Stimulated activated CD4-positive, alpha-beta T cell treated with anti-CD3 and anti-CD28 coated beads, Interleukin-15, amount 100 ng/mL, for 24 hours (primary cell): ENCODE results near the gene BDP1.
"Not testable (repeated sequence)": the region's sequence is repeated elsewhere in the genome, so short reads cannot be mapped to it uniquely, and the experiment has no call there.

Experiments
- DNase-seq: peaks from one replicate; pipeline ENCODE4 v3.0.0-alpha.2; 2020

BDP1 gene

GRCh38 chr5:71475788-71476384 is 20.4 kb downstream of the BDP1 start:
- no peak for DNase-seq

GRCh38 chr5:71481441-71481840 is 26.0 kb downstream of the BDP1 start:
- no peak for DNase-seq

- no peak for DNase-seq
Observed at GRCh38 chr5:71482132-71482531, 26.7 kb downstream of the BDP1 start.

DNA sequence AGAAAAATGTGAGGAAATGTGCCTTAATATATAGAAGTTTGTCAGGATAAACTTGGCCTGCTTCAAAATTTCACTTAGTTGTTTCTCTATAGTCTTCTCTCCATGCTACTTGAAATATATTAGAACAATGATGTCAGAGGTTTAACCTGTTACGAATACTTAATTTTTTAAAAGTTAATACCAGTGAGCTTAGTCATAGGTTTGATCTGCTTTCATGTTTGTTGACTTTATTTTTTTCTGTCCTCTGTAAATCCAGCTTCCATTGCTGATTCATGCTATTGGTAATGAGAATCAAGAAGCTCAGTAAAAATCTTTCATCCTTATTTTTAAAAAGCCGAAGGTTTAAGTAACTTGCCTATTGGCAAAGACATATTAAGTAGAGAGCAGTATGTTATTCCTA is 27.9 kb downstream of the BDP1 start:
- DNase-seq = no peak

- DNase-seq = no peak
Observed at GRCh38 chr5:71492817-71493615, 37.6 kb downstream of the BDP1 start.

DNA sequence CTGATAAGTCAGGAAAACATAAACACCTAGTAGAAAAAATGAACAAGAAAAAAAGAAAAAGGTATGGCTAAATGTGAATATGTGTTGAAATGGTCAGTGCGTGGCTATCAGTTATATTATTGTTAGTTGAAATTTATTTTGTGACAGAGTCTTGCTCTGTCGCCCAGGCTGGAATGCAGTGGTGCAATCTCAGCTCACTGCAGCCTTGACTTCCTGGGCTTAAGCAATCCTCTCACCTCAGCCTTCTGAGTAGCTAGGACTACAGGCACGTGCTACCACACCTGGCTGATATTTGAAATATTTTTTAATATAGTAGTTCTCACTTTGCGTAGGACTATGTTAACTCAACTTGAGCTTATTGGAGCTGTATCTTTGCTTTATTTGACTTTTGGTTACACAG is 38.8 kb downstream of the BDP1 start:
- DNase-seq = not testable (repeated sequence)

DNA sequence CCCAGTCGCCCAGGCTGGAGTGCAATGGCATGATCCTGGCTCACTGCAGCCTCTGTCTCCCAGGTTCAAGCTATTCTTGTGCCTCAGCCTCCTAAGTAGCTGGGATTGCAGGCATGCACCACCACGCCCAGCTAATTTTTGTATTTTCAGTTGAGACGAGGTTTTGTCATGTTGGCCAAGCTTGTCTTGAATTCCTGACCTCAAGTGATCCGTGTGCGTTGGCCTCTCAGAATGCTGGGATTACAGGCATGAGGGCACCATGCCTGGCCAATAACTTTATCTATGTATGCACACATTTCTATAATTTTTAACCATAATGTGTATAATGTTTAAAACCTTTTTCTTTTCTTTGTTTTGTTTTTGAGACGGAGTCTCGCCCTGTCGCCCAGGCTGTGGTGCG is 43.3 kb downstream of the BDP1 start:
- DNase-seq = not testable (repeated sequence)

GRCh38 chr5:71503536-71503935 is 48.1 kb downstream of the BDP1 start:
- no peak for DNase-seq

DNA sequence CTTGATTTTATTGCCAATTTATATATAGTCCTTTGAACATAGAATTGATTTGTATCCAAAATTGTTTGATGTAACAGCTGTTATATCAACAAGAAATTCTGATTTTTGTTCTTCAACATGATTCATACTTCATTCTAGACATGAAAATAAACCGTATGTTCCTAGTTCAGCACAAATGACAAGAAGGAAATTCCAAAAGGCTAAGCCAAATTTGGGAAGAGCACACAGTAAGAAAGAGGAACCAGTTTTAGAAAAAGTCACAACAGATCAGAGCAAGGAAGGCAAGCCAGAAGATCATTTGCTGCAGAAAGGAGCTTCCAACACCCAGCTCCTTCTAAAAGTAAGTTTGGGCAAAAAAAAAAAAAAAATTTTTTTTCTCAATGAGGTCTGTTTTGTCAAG is 66.7 kb downstream of the BDP1 start:
- no peak for DNase-seq

DNA sequence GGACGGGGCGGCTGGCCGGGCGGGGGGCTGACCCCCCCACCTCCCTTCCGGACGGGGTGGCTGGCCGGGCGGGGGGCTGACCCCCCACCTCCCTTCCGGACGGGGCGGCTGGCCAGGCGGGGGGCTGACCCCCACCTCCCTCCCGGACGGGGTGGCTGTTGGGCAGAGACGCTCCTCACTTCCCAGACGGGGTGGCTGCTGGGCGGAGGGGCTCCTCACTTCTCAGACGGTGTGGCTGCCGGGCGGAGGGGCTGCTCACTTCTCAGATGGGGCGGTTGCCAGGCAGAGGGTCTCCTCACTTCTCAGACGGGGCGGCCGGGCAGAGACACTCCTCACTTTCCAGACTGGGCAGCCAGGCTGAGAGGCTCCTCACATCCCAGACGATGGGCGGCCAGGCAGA is 70.2 kb downstream of the BDP1 start:
- not testable (repeated sequence) for DNase-seq

DNA sequence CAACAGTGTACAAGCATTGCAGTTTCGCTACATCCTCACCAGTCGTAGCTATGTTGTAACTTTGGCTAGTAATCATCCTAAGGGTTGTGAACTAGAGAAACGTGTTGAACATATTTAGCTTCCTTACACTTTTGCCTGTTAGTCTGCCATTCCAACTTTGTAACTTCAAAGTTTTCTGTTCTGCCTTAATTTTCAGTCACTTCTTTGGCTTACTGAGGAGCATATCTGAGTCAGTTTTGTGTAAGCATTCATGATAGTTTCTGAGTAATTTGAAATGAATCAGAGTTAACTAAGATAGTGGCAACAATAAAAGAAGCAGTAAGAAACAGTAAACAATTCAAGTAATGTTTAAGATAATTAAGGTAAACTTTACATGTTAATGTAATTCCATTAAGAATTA is 72.8 kb downstream of the BDP1 start:
- DNase-seq = no peak

GRCh38 chr5:71529682-71530081 is 74.2 kb downstream of the BDP1 start:
- no peak for DNase-seq

DNA sequence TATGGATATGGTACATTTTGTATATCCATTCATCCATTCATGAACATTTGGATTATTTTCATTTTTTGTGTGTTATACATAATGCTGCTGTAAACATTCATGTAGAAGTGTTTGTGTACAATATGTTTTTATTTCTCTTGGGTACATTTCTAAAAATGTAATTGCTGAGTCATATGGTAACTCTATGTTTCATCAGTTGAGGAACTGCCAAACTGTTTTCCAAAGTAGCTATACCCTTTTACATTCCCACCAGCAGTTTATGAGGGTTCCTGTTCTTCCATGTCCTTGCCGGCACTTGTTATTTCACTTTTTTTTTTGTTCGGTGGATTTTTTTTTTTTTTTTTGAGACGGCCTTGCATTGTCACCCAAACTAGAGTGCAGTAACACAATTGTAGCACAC is 77.7 kb downstream of the BDP1 start:
- no peak for DNase-seq

DNA sequence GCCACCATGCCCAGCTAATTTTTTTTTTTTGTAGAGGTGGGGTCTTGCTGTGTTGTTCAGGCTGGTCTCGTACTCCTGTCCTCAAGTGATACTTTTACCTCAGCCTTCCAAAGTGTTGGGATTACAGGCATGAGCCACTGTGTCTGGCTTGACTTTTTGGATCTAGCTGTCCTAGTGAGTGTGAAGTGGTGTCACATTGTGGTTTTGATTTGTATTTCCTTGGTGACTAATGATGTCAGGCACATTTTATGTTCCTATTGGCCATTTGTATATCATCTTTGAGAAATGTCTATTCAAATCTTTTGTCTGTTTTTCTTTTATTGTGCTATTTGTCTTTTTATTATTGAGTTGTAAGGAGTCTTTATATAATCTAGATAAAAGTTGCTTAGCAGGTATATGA is 78.2 kb downstream of the BDP1 start:
- no peak for DNase-seq

GRCh38 chr5:71537687-71538086 is 82.2 kb downstream of the BDP1 start:
- DNase-seq = no peak

- not testable (repeated sequence) for DNase-seq
Observed at GRCh38 chr5:71550885-71551284, 95.4 kb downstream of the BDP1 start.

DNA sequence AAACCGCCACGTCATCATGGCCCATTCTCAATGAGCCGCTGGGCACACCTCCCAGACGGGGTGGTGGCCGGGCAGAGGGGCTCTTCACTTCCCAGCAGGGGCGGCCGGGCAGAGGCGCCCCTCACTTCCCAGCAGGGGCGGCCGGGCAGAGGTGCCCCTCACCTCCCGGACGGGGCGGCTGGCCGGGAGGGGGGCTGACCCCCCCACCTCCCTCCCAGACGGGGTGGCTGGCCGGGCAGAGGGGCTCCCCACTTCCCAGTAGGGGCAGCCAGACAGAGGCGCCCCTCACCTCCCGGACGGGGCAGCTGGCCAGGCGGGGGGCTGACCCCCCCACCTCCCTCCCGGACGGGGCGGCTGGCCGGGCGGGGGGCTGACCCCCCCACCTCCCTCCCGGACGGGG is 96.1 kb downstream of the BDP1 start:
- not testable (repeated sequence) for DNase-seq

DNA sequence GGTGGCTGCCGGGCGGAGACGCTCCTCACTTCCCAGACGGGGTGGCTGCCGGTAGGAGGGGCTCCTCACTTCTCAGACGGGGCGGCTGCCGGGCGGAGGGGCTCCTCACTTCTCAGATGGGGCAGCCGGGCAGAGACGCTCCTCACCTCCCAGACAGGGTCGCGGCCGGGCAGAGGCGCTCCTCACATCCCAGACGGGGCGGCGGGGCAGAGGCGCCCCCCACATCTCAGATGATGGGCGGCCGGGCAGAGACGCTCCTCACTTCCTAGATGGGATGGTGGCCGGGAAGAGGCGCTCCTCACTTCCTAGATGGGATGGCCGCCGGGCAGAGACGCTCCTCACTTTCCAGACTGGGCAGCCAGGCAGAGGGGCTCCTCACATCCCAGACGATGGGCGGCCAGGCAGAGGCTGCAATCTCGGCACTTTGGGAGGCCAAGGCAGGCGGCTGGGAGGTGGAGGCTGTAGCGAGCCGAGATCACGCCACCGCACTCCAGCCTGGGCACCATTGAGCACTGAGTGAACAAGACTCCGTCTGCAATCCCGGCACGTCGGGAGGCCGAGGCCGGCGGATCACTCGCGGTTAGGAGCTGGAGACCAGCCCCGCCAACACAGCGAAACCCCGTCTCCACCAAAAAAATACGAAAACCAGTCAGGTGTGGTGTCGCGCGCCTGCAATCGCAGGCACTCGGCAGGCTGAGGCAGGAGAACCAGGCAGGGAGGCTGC is 96.7 kb downstream of the BDP1 start:
- not testable (repeated sequence) for DNase-seq

DNA sequence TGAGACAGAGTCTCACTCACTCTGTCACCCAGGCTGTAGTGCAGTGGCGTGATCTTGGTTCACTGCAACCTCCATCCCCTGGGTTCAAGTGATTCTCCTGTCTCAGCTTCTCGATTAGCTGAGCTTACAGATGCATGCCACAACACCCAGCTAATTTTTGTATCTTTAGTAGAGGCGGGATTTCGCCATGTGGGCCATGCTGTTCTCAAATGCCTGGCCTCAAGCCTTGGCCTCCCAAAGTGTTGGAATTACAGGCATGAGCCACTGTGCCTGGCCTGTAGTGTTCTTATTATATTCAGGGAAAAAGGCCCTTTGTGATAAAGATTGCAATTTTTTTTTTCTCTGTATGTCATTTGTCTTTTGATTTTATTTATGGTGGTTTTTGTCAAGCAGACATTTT is 107.7 kb downstream of the BDP1 start:
- no peak for DNase-seq

DNA sequence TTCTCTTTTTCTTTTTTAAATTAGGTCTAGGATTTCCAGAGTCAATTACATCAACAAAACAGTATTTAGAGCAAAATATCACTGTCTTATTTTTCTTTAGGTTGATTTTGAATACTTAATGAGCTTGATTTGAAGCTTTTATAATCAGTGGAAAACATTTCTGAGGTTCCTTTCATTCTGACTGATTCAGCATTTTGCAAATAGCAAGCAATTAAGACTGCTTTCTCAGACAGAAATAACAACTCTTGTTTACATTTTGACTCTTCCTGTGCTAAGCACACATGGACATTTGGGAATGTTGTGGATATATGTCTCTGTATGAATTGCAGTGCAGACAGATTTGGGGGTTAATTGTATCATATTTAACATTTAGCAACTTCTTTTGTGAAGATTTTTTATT is 109.4 kb downstream of the BDP1 start:
- DNase-seq = no peak

DNA sequence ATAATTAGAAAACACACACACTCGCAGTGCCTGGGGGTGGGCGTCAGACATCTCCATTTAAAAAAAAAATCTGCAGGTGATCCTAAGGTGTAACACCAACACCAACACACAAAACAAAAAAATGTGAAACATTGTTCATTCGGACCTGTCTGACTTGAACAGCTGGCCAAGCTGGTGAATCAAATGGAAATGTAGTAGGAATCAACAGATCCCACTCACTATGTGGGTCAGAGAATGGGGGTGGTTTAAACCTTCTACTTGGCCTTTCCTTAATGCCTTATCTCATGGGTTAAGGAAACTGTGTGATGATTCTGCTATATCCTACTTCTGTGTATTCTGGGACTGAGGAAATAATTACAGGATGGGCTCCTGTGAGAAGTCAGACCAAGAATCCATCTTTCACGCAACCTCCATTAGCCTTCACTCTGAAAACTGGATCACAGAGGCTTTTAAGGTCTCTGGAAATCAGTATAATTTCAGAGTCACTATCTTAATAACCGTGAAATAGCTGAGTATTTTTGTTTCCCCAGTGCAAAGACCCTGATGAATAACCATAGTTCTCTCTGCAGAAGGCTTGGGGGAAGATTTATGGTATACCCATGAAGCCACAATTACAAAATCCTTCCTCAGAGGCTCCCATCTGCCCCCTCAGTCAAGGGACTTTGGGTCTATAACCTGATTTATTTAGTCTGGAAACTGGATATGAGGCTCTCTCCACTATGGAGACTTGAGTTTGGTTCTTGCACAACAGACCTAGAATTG is 114.5 kb downstream of the BDP1 start:
- no peak for DNase-seq

- DNase-seq = not testable (repeated sequence)
Observed at GRCh38 chr5:71571811-71572210, 116.4 kb downstream of the BDP1 start.

DNA sequence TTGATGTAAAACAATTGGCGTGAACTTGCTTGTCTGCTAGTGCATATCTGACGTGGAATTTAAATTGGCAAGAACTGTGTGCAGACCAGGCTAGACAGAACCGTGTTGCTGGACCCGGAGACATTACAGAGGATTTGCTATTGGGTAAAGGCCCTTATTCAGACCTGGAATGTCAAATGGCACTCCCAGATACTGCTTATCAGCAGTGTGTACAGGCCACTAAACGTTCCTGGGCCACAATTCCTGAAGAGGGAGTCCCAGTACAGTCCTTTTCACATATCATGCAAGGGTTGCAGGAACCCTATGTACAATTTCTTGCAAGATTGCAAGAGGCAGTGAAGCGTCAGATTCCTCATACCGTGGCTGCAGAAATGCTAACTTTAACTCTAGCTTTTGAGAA is 118.1 kb downstream of the BDP1 start:
- no peak for DNase-seq
